Measurements from ENCODE around the gene IFFO2. TPM values are rescaled to one million over a fixed set of nuclear protein-coding genes. Genes with fewer than 3 reads are reported as not detected.

Gene IFFO2
- total RNA-seq, 1 donor from 2014 or later = 9.8 TPM

- H3K36me3 ChIP-seq = no peaks in the 10 kb centered on the region
- H3K4me3 ChIP-seq = no peak overlapping the region
- peaks cover 88% of the 10 kb centered on the region for H3K4me1 ChIP-seq
- DNase-seq (peak; percentile 50), ATAC-seq (peak in 1 of 2 donors; percentile 6)
- peak overlapping the region; percentile 91 for H3K27ac ChIP-seq
- intact Hi-C loops (cut with DNase I) = no loop called here
- H3K9me3 ChIP-seq = no peaks in the 10 kb centered on the region
- TF ChIP-seq CTCF (IDR thresholded peaks at IDR 0.05) = no peak
- no peaks in the 10 kb centered on the region for H3K27me3 ChIP-seq (ENCODE audit: low read depth)
These were observed 9.7 kb downstream of the IFFO2 start for GRCh38 chr1:18946550-18947381.

- Histone ChIP-seq H3K4me1 (peaks cover 82% of the 10 kb centered on the region), H3K27me3 (ENCODE audit: low read depth) (no peaks in the 10 kb centered on the region), H3K9me3 (no peaks in the 10 kb centered on the region), H3K4me3 (no peak overlapping the region), H3K36me3 (no peaks in the 10 kb centered on the region), H3K27ac (peak overlapping the region; percentile 24)
- intact Hi-C loops (cut with DNase I) = no loop called here
- ATAC-seq (no peak), DNase-seq (no peak)
- no peak for TF ChIP-seq CTCF (IDR thresholded peaks at IDR 0.05)
These were observed 11.1 kb downstream of the IFFO2 start for GRCh38 chr1:18945401-18945849.

GRCh38 chr1:18944810-18945209 is 11.7 kb downstream of the IFFO2 start:
- TF ChIP-seq CTCF (IDR thresholded peaks at IDR 0.05) = no peak
- Histone ChIP-seq H3K4me1 (peaks cover 81% of the 10 kb centered on the region), H3K27me3 (ENCODE audit: low read depth) (no peaks in the 10 kb centered on the region), H3K4me3 (no peak overlapping the region), H3K27ac (peak overlapping the region; percentile 24), H3K36me3 (no peaks in the 10 kb centered on the region), H3K9me3 (no peaks in the 10 kb centered on the region)
- peak; percentile 26 to 44 for ATAC-seq
- no peak for DNase-seq
- intact Hi-C loops (cut with DNase I) = no loop called here

- Histone ChIP-seq H3K9me3 (no peaks in the 10 kb centered on the region), H3K27me3 (ENCODE audit: low read depth) (no peaks in the 10 kb centered on the region), H3K36me3 (no peaks in the 10 kb centered on the region), H3K4me1 (peaks cover 81% of the 10 kb centered on the region), H3K27ac (peak overlapping the region; percentile 24), H3K4me3 (no peak overlapping the region)
- no peak for TF ChIP-seq CTCF (IDR thresholded peaks at IDR 0.05)
- no peak for ATAC-seq
- intact Hi-C loops (cut with DNase I) = no loop called here
- DNase-seq = no peak
These were observed 12.4 kb downstream of the IFFO2 start for GRCh38 chr1:18943914-18944572.

- peaks cover 79% of the 10 kb centered on the region for H3K4me1 ChIP-seq
- ATAC-seq = no peak
- no peak overlapping the region for H3K27ac ChIP-seq
These were observed 13.3 kb downstream of the IFFO2 start for GRCh38 chr1:18943162-18943561.

More at GRCh38 chr1:18943162-18943561, 13.3 kb downstream of the IFFO2 start:
- Histone ChIP-seq H3K36me3 (no peaks in the 10 kb centered on the region), H3K27me3 (ENCODE audit: low read depth) (no peaks in the 10 kb centered on the region), H3K9me3 (no peaks in the 10 kb centered on the region), H3K4me3 (no peak overlapping the region)
- DNase-seq = no peak
- no peak for TF ChIP-seq CTCF (IDR thresholded peaks at IDR 0.05)
- intact Hi-C loops (cut with DNase I) = no loop called here

Data from lower lobe of right lung (tissue), 2 donors.